NCI-H1105 treated with DMSO at 0.1 percent for 48 hours (cell line): ENCODE measurements around the gene ANO1.

Experiments used
- DNase-seq: peaks from one replicate; lab custom pipeline; 2025; lab: John Stamatoyannopoulos, UW

ANO1 gene

DNA sequence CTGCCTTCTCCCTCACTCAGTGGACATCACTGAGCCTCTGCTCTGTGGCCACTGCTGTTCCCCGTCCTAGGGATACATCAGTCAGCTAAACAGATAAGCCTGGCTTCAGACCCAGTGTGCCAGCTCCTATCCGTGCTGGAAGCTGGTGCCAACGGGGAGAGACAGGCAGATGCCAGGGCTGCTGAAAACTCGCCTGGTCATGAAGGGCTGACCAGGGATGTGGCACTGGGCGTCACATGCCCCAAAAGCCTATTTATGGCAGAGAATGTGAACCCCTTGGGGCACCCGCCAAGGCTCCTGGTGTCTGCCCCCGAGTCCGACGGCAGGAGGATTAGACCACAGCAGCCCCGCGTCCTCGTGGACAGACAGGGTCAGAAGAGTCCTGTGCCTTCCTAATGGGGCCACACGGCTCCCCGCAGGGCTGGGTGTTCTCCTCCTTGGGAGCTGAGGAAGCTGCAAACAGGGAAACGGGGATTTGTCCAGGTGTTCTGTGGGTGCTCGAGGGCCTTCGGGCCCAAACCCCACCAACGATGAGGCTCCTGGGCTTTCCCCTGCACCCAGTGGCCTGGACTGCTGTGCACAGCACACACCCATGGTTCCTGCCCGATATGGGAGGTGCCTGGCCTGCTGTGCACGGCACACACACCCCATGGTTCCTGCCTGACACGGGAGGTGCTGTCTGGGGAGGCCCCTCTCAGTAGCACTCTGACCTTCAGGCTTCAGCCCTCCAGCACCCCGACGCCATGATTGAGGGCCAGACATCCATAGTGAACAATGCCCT lies 19.9 kb downstream of the ANO1 start:
- DNase-seq, result no peak

DNA sequence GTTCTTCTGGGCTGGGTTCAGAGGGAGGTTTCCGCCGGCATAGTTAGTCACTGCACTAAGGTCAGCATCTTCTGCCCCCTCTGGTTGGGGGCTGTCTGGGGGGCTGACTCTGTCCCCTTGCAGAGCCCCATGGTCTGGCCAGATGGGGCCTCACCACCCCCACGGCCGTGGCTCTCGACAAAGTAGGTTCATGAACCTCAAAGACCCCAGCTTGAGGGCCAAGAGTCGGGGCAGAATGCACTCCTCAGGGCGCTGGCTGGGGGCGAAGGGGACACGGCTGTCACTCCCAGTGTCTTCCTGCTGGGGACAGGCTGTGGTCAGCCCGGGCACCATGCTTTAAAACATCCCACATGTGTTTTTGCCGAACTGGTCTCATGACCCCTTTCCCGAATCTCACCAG lies 20.8 kb downstream of the ANO1 start:
- no peak for DNase-seq

- no peak for DNase-seq
Measured at GRCh38 chr11:70099578-70100279, 21.6 kb downstream of the ANO1 start.

DNA sequence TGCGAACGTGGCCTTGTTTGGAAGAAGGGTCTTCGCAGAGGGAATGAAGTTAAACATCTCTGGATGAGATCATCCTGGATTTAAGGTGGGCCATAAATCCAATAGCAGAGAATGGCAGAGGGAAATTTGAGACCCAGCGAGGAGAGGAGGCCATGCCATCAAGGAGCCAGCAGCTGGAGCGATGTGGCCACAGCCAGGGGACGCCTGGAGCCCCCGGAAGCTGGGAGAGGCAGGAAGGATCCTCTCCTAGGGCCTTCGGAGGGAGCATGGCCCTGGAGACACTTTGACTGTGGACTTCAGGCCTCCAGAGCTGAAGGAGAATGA lies 22.1 kb downstream of the ANO1 start:
- DNase-seq, result no peak

GRCh38 chr11:70100791-70101190 lies 22.7 kb downstream of the ANO1 start:
- DNase-seq, result no peak

GRCh38 chr11:70103256-70103975 lies 25.3 kb downstream of the ANO1 start:
- no peak for DNase-seq

GRCh38 chr11:70104419-70104818 lies 26.3 kb downstream of the ANO1 start:
- no peak for DNase-seq

GRCh38 chr11:70104961-70105360 lies 26.8 kb downstream of the ANO1 start:
- DNase-seq, result no peak

- no peak for DNase-seq
Measured at GRCh38 chr11:70105369-70105754, 27.2 kb downstream of the ANO1 start.

DNA sequence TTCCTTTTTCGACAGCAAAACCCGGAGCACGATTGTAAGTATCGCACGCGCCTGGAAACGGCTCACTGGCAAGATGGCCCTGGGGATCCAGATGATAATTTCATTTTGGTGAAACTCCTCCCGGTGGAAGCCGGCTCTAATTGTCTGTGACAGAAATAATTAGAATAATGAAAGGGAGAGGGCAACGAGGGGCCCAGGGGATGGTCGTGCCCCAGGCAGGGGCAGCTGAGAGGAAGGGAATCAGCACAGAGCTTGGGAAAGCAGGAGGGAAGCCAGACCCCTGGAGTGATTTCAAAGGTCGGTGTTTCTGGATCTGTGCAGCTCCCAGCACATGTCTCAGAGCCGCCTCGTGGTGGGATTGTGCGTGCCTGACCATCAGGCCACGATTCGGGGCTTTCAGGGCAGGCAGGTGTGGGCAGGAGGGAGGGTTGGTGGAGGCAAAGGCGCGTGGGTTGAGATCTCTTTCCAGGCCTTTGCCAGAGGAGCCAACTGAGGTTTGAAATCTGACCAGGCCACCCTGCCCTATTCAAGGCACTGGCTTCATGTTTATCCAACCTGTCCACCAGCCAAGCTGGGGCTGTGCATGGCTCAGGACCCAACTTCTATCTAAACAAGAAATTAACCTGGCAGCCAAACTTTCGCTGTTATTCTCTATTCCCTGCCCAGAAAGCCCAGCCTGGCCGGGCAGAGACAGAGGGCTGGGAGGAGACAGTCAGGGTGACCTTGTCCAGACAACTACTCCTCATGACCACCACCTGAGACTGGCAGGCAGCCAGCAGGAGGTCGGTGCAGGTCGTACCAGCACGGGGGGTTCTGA lies 27.8 kb downstream of the ANO1 start:
- DNase-seq, result no peak

DNA sequence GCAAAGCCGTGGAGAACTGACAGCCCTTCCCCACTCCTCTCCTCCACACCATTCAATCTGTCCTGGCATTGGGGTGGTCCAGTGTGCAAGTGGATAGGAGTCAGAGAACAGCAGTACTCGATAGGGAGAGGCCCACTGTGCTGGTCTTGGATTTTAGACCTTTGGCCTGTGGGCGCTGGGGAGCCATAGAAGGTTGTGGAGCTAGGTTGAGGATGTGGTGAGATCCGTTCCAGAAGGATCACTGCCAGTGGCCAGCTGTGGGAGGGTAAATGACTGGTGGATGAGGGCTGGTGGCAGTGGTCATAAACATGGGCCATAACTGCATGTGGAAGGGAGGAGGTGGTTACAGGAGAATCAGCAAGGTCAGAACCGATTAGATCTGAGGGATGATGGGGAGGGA lies 28.6 kb downstream of the ANO1 start:
- no peak for DNase-seq

GRCh38 chr11:70107191-70107590 lies 29.1 kb downstream of the ANO1 start:
- no peak for DNase-seq

- no peak for DNase-seq
Measured at GRCh38 chr11:70107756-70108155, 29.6 kb downstream of the ANO1 start.

GRCh38 chr11:70108250-70108649 lies 30.1 kb downstream of the ANO1 start:
- no peak for DNase-seq

DNA sequence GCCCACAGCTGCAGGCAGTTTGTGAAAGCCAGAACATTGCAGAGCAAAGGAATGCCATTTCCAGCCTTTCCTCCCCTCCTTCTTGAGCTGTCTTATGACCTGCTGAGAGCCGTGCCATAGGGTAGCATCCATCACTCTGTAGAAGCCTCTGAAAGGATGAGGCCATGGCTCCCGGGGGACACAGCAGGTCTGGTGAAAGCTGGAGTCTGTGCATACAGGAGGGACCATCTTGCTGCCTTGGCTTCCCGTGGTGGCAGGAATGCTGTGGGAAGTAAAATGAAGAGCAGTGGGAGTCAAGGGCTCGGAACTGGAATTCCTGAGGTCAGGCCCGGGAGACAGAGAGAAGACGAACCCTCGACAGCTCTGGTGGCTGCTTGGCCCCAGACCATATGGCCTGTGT lies 30.9 kb downstream of the ANO1 start:
- DNase-seq, result no peak

GRCh38 chr11:70109903-70110302 lies 31.8 kb downstream of the ANO1 start:
- no peak for DNase-seq

DNA sequence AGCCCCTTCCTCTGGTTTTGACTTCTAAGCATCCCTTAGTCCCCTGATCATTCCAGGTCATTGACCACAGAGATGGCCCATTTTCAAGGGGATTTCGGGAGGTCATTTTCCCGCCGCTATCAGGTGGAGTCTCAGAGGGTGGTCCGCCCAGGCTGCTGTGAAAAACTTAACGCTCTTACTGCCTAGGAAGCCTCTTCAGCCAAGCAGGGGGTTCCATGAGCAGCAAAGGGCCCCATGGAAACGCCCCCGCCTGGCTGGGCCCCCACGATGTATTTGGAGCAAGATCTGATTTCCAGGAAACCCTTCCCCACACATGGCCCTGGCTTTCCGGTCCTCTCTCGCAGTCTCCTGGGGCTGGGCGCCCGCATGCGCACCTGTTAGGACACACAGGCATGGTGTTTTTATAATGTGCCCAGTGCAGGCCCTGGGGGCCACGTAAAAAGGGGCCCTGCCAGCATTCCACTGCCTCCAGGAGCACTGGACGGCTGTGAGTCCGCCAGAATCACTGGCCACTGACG lies 32.5 kb downstream of the ANO1 start:
- DNase-seq, result no peak

DNA sequence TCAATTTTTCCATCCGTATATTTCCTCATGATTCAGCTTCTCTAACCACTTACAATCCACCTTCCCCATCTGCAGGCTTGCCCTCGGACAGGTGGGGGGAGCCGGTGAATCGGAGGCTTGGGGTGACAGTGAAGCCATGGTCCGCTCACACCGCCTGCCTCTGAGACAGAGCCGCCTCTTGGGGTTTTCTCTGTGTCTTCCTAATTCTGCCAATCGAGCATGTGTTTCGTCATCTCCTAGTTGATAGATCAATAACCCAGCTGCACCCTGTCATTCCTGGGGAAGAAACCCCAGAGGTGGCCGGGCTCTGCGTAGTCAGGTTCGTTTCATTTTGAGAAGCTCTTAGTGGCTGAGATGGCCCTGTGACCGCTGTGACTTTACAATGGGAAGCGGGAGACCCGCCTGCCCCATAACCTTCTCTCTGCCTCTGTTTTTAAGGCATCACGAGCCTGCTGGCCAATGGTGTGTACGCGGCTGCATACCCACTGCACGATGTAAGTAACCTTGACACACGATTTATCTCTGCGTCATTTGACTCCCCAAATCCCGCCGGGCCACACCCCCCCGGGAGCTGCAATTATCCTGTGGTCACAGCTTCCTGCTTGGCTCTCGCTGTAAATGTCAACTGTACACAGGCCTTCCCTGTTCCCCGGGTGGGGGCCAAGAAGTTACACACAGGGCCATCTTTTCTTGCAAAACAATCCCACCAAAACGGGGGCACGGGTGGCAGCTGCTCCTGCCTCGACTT lies 33.3 kb downstream of the ANO1 start:
- no peak for DNase-seq

GRCh38 chr11:70112017-70112434 lies 33.9 kb downstream of the ANO1 start:
- no peak for DNase-seq

DNA sequence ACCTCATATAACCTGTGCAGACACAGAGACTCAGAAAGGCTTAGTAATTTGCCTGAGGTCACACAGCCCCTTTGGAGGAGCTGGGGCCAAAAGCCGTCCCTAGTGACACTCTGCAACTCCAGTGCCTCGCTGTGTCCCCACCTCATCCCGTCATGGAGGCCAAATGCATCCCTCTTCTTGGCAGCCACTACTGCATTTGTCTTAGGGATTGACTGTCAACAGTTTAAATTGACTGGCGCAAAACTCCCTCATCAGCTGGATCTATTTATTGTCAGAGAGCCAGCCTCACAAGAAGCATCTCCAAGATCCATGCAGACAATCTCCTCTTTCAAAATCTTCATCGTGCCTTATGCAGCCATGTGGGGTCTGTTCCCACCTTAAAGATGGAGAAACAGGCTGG lies 35.7 kb downstream of the ANO1 start:
- no peak for DNase-seq

- DNase-seq, result no peak
Measured at GRCh38 chr11:70115778-70116177, 37.7 kb downstream of the ANO1 start.
